ENCODE results near the gene JCAD. TPM values are rescaled to one million over a fixed set of nuclear protein-coding genes. Genes with fewer than 3 reads are reported as not detected.

The JCAD gene
- polyA plus RNA-seq, 1 donor from 2014 or later: 2.3 TPM

- no peak overlapping the region for H3K9ac ChIP-seq (ENCODE audit: low read length)
- no peaks in the 10 kb centered on the region for H3F3A ChIP-seq (ENCODE audit: insufficient read depth, low read length, poor library complexity, severe bottlenecking)
- no peak overlapping the region for H3K4me2 ChIP-seq (ENCODE audit: low read length)
- no peaks in the 10 kb centered on the region for H4K20me1 ChIP-seq (ENCODE audit: insufficient read depth)
- H3K9me3 ChIP-seq (ENCODE audit: low read length): no peaks in the 10 kb centered on the region
- no peak overlapping the region for H3K4me3 ChIP-seq (ENCODE audit: low read length)
- no peaks in the 10 kb centered on the region for H3K27me3 ChIP-seq (ENCODE audit: insufficient read depth, low read depth, low read length)
- H3K27ac ChIP-seq (ENCODE audit: low read length): no peak overlapping the region
- no peaks in the 10 kb centered on the region for H3K36me3 ChIP-seq (ENCODE audit: insufficient read depth, low read length)
- no peaks in the 10 kb centered on the region for H3K79me2 ChIP-seq (replicated peaks; ENCODE audit: insufficient read depth, low read length)
- no peak for TF ChIP-seq MXI1 (conservative IDR thresholded peaks at IDR 0.05; ENCODE audit: poor library complexity, severe bottlenecking)
- TF ChIP-seq TAF1 (IDR thresholded peaks at IDR 0.05; ENCODE audit: low read depth): no peak
- no peak for TF ChIP-seq RAD21 (conservative IDR thresholded peaks at IDR 0.05)
- TF ChIP-seq CTCF (IDR thresholded peaks at IDR 0.05; ENCODE audit: poor library complexity, severe bottlenecking): no peak
- TF ChIP-seq EP300 (conservative IDR thresholded peaks at IDR 0.05; ENCODE audit: poor library complexity, severe bottlenecking): no peak
- TF ChIP-seq SMC3 (conservative IDR thresholded peaks at IDR 0.05; ENCODE audit: poor library complexity): no peak
- TF ChIP-seq POLR2AphosphoS5 (IDR thresholded peaks at IDR 0.05): no peak
- no peak for TF ChIP-seq REST (IDR thresholded peaks at IDR 0.05; ENCODE audit: borderline replicate concordance)
- TF ChIP-seq EZH2 (IDR thresholded peaks at IDR 0.05; ENCODE audit: borderline replicate concordance, insufficient read depth, low read length, poor library complexity, severe bottlenecking): no peak
- no peak overlapping the region for H2AFZ ChIP-seq (ENCODE audit: low read depth, low read length)
- H3K9me2 ChIP-seq (ENCODE audit: insufficient read depth, low read length): no peaks in the 10 kb centered on the region
These were observed 14.7 kb upstream of the JCAD start for GRCh38 chr10:30074090-30074489.

- Histone ChIP-seq H3K79me2 (replicated peaks; ENCODE audit: insufficient read depth, low read length) (no peaks in the 10 kb centered on the region), H4K20me1 (ENCODE audit: insufficient read depth) (no peaks in the 10 kb centered on the region), H2AFZ (ENCODE audit: low read depth, low read length) (no peak overlapping the region), H3K36me3 (ENCODE audit: insufficient read depth, low read length) (no peaks in the 10 kb centered on the region), H3K27me3 (ENCODE audit: insufficient read depth, low read depth, low read length) (no peaks in the 10 kb centered on the region), H3K4me3 (ENCODE audit: low read length) (no peak overlapping the region), H3K9ac (ENCODE audit: low read length) (no peak overlapping the region), H3K9me2 (ENCODE audit: insufficient read depth, low read length) (no peaks in the 10 kb centered on the region), H3K4me2 (ENCODE audit: low read length) (no peak overlapping the region), H3K9me3 (ENCODE audit: low read length) (no peaks in the 10 kb centered on the region), H3F3A (ENCODE audit: insufficient read depth, low read length, poor library complexity, severe bottlenecking) (no peaks in the 10 kb centered on the region), H3K27ac (ENCODE audit: low read length) (no peak overlapping the region)
- TF ChIP-seq EP300 (conservative IDR thresholded peaks at IDR 0.05; ENCODE audit: poor library complexity, severe bottlenecking) (no peak), RAD21 (conservative IDR thresholded peaks at IDR 0.05) (no peak), REST (IDR thresholded peaks at IDR 0.05; ENCODE audit: borderline replicate concordance) (no peak), POLR2AphosphoS5 (IDR thresholded peaks at IDR 0.05) (no peak), MXI1 (conservative IDR thresholded peaks at IDR 0.05; ENCODE audit: poor library complexity, severe bottlenecking) (no peak), SMC3 (conservative IDR thresholded peaks at IDR 0.05; ENCODE audit: poor library complexity) (no peak), EZH2 (IDR thresholded peaks at IDR 0.05; ENCODE audit: borderline replicate concordance, insufficient read depth, low read length, poor library complexity, severe bottlenecking) (no peak), CTCF (IDR thresholded peaks at IDR 0.05; ENCODE audit: poor library complexity, severe bottlenecking) (no peak), TAF1 (IDR thresholded peaks at IDR 0.05; ENCODE audit: low read depth) (no peak)
These were observed 14.3 kb upstream of the JCAD start for GRCh38 chr10:30073767-30074060.
